Fibroblast of mammary gland (primary cell): ENCODE measurements around the gene ACTN4.
A peak's percentile ranks its signal among the peaks of the same experiment; 100 is the strongest.
"Not testable (repeated sequence)": the region's sequence is repeated elsewhere in the genome, so short reads cannot be mapped to it uniquely, and the experiment has no call there.

Source experiments
- DNase-seq: peaks from one replicate; pipeline ENCODE4 v3.0.0-alpha.2; 2010; ENCODE audit warnings: low read depth
- H3K4me3 ChIP-seq: 2 replicates; pipeline ENCODE4 v1.5.1; 2011; ENCODE audit warnings: low read depth, mild to moderate bottlenecking, low read length, moderate library complexity; ENCODE audit not compliant: control insufficient read depth
- CTCF ChIP-seq: conservative IDR thresholded peaks from 2 replicates; pipeline ENCODE4 v1.5.1; 2011; ENCODE audit warnings: low read depth, low read length, inconsistent platforms; ENCODE audit not compliant: control insufficient read depth, insufficient read depth

Gene ACTN4

GRCh38 chr19:38629568-38629967 lies 17.9 kb upstream of the ACTN4 start:
- H3K4me3 ChIP-seq = no peak overlapping the region
- DNase-seq = no peak
- no peak for TF ChIP-seq CTCF

GRCh38 chr19:38631301-38631700 lies 16.1 kb upstream of the ACTN4 start:
- DNase-seq, H3K4me3 ChIP-seq: not testable (repeated sequence)

- not testable (repeated sequence) for H3K4me3 ChIP-seq, DNase-seq
These were observed 15.5 kb upstream of the ACTN4 start for GRCh38 chr19:38631811-38632475.

GRCh38 chr19:38632476-38633213 lies 14.8 kb upstream of the ACTN4 start:
- H3K4me3 ChIP-seq = no peak overlapping the region
- DNase-seq = no peak
- TF ChIP-seq CTCF = no peak

GRCh38 chr19:38634757-38635482 lies 12.5 kb upstream of the ACTN4 start:
- peak; percentile 61 for DNase-seq
- no peak overlapping the region for H3K4me3 ChIP-seq
- TF ChIP-seq CTCF = peak; percentile 94

- no peak for TF ChIP-seq CTCF
These were observed 11.7 kb upstream of the ACTN4 start for GRCh38 chr19:38635483-38636399.

GRCh38 chr19:38638461-38638860 lies 9.0 kb upstream of the ACTN4 start:
- TF ChIP-seq CTCF = no peak
- no peak for DNase-seq
- H3K4me3 ChIP-seq = no peak overlapping the region

More at GRCh38 chr19:38635483-38636399, 11.7 kb upstream of the ACTN4 start:
- no peak for DNase-seq
- H3K4me3 ChIP-seq = no peak overlapping the region
